Activated T-cell treated with anti-CD3 and anti-CD28 coated beads for 4 hours (primary cell): ENCODE data around the gene HTRA1.

Source experiments
- DNase-seq: peaks from one replicate; pipeline ENCODE4 v3.0.0-alpha.2; 2020

The HTRA1 gene

DNA sequence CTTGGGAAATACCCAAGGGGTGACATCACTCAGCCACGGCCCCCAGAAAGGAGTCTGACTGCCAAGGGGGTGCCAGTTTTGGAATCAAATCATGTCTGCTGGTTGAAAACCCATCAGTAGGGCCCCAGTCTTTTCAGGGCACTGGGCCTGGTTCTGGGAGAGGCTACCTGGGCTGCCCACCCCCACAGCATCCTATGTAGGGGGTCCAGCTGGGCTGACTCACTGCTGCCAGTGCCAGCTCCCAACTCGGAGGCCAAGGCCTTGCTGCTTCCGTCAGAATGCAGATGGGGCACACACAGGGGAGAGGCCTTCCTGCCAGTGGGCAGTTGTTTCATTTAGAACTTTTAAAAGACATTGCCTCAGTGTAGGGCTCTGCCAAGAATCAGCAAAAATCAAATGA, 59.7 kb downstream of the HTRA1 start:
- DNase-seq: no peak

DNA sequence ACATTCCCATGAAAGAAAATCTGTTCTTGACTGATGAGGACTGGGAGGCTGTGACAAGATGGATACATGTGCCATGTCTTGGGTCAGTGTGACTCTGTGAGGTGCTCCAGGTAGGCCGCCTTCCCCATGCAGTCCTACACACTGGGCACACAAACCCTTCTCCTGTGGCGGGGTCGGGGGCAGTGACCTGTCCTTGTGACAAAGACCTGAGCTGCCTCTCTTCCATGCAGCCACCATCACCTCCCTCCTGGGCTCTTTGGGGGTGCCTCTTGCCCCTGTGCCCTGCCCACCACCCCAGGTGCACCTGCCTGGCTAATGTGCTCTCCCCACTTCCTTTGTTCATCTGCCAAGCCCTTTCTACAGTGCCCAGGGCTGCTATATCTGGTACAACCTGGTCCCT, 63.5 kb downstream of the HTRA1 start:
- no peak for DNase-seq

DNA sequence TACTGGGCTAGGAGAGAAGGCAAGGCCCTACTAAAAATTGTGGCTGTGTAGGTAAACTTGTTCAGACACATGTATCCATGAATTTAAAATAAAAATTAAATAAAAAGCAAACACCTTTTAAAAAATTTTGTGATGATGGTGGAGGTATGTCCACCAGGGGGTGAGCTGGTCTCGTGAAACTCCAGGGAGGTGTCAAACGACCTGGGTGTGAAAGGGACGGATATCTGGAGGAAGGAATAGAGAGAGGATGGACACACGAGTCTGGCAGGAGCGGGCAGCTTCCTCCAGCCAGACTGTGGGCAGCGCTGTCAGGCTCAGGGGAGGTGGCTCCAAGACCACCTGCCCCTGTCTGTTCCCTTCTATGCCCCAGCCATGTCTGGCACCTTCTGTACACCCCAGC, 64.4 kb downstream of the HTRA1 start:
- DNase-seq: no peak

DNA sequence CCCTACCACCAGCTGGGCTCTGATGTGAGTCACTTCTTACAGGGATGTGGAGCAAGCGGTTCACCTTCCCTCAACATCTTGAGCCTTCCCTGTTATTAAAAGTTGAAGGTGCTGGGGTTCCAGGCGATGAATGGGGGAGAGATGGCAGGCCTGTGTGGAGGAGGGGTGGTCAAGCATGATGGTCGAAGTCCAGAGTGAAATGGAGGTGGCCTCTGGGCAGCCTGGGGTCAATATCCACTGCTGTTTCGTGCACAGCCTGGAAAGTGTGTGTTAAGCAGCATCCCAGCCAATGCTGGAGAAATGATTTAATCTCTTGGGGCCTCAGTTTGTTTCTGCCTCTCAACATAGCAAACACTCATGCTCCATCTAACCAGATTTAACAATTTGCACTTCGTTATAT, 65.5 kb downstream of the HTRA1 start:
- no peak for DNase-seq

DNA sequence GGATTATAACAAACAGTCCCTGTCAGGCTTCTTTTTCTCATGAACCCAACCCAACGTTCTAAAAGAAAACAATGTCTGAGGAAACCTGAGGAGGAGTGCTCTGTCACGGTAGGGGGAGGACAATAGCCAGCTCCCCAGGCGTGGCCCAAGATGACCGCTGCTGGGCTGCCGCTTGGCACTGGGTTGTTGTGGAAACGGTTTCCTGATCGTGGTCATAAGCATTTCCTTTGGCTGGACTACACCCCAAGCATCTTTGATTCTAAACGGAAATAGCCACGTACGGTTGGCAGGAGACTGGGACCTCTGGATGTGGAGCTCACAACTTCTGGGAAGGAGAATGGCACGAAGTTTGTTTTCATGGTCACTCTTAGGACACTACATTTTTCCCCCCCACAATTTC, 68.8 kb downstream of the HTRA1 start:
- DNase-seq: no peak

DNA sequence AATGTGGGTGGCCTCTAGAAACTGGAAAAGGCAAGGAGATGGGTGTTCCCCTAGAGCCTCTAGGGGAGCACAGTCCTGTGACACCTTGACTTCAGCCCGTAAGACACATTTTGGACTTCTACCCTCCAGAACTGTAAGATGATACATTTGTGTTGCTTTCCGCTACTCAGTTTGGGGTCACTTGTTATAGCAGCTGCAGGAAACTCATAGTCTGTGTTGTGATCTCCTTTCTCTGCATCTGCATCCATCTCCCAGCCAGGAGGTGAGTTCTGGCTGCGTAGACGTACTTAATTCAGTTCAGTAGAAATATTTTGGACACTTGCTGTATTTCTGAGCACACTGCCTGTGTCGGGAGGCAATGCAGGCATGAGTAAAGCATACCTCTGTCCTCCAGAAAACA, 69.9 kb downstream of the HTRA1 start:
- no peak for DNase-seq

DNA sequence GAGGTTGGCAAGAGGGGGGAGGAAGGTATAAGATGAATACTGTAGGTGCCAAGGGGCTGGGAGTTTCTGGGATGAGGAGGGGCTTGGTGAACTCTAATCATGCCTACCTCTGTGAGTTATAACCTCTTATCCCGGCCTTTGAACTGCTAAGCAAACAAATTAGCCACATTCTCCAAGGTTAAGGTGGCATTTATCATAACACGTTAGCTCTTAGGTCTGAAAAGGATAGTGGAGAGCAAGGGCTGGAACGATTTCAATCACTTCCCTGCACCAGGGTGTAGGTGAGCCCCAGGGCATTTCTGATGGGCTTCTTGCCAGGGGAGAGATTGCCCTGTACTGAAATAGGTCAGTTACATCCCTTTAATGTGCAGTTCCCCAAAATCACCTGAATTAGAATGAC, 70.6 kb downstream of the HTRA1 start:
- DNase-seq: no peak

DNA sequence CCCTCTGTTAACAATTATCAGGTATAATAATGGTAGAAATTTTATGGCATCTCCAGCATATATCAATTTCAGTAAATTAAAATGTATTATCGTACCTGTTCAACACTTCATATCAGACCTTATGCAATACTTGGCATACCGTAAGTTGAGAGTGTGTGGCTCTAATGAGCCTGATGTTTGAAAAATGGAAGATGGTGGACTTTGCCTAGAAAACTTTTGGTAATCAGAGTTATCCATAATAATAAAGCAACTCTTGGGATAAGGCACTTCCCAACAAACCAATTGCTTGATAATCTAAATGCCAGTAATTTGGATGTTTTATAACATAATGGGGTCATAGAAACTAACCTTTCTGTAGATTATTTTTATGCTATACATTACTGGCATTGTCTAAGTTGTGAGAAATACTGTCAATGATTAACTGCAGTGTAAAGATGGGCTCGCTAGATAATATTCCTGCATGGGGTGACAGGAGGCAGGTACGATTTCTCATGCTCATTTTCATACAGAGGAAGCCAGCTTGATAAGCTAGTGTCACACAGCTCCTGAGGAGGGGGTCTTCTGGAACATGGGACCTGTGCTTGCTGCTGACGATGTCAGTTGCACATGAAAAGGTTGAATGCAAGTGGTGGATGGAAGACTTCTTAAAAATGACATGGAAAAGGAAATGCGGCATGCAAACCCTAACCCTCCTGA, 71.4 kb downstream of the HTRA1 start:
- DNase-seq: no peak

DNA sequence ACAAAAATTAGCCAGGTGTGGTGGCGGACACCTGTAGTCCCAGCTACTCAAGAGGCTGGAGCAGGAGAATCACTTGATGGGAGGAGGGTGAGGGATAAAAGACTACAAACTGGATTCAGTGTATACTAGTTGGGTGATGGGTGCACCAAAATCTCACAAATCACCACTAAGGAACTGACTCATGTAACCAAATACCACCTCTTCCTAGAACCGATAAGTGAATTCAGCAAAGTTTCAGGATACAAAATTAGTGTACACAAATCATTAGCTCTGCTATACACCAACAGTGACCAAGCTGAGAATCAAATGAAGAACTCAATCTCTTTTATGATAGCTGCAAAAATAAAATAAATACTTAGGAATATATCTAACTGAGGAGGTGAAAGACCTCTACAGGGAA, 76.2 kb downstream of the HTRA1 start:
- no peak for DNase-seq

DNA sequence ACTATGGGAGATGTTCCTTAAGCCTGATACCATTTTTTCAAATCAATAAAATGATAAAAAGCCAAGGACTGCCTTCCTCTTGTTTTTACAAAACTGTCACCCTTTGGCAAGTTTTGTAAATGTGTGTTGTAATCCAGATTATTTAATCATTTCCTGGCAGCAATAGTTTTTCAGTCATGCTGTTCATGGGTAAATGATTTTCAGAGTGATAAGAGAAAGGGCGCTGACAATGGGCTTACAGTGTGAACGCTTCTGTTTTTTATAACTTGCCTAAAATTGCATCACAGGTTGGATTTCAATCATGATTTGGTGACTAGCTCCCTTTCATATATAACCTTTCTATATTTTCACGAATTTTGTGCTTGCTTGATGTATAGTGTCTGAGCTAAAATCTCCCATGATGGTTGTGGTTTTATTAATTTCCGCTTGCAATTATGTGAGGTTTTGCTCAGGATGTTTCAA, 80.2 kb downstream of the HTRA1 start:
- no peak for DNase-seq

DNA sequence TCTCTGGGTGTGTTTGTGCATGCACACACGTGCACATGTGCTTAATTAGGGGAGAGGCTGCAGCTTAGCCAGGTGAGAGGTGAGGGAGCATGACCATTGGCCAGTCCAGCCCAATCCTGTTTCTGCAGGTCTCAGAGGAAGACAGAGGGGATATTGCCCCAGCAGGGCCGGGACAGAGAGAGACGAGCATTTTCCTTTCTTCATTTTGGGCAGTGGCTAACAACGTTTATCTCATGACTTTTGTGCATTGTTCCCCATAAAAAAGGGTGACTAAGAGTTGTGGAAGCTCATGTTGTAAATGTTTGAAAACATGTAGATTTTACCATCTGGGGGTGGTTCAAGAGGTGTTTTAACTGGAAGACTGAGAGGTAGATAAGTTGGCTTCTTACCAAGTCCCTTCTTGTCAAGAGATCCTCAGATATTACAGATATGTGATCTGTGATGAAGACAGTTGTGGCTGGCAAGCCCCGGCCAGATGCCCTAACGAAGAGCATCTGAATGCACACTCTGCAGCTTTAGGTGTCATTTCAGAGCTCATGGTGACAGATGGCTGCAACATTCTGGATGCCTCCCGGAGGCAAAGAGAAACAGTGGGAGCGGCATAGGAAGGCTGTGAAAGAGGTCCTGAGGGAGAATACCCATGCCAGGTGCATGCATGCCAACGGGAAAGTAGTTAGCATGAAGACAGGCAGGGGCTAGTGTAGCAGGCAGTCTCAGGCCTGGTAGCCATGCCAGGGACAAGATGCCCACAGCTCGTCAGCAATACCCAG, 82.5 kb downstream of the HTRA1 start:
- DNase-seq: no peak

DNA sequence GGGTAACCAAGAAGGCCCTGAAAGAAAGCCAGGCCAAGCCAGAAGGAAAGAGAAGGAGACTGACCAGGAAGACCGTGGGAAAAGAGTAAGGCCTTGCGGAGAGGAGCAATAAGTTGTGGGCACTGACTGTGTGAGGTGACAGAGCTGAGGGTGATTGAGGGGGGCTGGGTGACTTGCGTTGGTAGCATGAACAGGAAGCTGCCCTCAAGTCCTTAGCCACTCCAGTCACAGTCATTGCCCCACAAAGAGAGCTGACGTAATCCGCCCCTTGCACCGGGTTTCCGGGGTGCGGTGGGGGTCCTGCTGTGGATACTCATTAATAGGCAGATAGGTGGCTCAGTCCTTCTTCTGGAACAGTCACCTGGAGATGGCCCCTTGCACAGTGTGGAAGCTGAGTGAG, 83.1 kb downstream of the HTRA1 start:
- DNase-seq: no peak

DNA sequence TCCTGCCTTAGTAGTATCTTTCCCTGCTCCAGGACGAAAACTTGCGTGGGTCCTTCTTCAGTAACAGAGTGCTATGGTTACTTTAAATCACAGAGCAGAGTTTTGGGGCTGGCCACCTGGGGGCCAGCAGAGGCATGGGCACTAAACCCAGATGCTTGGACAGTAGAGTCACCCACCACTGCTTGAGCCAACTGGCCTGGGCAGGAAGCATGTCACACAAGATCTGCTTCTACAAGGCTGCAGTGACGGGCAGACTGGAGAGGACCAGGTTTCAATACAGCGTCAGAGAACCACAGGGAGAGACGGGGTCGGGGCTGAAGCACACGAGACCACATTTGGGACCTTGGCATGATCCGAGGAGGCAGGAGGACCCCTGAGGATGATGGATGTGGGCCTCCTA, 84.9 kb downstream of the HTRA1 start:
- DNase-seq: no peak

DNA sequence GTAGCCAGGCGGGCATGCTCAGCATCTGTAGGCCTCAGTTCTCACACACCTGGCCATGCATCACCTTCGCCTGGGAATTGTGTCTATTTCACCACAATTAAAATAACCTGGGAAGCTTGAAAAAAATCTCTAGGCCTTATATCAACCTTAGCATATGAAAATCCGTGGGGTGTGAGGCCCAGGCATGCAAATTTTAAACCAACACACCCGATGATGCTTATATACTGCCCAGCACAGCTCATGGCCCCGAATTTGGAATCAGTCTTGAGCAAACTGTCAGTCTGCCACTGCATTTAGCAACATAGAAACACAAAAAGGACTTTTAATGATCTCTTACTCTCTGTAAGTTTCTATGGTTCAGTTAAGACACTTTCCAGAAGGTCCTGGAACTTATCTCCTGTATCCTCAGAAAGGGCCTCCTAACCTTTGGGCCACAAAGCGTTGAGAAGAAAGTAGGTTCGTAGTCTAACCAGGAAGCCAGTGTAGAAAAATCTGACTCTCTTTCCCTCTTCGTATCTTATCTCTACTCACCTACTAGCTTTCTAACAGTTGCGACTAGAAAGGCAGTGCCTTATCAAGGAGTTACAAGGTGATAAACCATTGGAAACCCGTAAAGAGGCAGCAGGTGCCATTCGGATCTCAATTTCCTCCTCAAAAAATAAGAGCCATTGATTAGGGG, 87.2 kb downstream of the HTRA1 start:
- DNase-seq: no peak

DNA sequence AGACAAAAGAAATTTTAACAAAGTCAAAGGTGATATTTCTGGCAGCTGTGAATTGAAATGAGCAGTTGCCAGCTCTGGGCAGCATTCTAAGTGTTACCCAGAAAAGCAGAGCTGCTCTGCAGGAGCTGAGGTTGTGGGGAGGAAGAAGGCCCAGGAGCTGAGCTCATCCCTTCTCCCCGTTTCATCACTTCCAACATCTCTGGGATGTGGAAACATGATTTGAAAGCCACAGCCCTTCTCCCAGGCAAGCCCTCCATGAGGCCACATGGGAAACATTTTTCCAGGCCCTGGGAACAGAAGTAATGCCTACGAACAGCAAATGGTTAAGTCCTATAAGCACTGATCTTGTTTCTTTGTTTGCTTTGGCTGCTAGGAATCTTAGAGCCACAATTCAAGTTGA, 88.3 kb downstream of the HTRA1 start:
- no peak for DNase-seq

DNA sequence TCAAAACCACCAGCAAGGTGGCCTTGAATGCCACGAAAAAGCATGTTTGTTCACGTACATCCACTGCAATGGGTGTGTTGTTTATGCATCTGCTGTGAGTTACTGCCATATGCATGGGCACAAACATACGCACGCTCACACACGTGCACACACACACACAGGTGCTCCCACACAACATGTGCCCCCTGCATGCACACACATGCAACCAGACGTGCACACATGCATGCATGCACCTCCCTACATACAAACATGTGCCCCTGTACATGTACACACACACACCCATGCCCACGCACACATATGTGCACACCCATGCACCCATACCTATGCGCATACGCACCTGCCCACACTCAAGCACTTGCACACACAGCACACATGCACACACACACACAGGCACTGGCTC, 89.1 kb downstream of the HTRA1 start:
- no peak for DNase-seq

DNA sequence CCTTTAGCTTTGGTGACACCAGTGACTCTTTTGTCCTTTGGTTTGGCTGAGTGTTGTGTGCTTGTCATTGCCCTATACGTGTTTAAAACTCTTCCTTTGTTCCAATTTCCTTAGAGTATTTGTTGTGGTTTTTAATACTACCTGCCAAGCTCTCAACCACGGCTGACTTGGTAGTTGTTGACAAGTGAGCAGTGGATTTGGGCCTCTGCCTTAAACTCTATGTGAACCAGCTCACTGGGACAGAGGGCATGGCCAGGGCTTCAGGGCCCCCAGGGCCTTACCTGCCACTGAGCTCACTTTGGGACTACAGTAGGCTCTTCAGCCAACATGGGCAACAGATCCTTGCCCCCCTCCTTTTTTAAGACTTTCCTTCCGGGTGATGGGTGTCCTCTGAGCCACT, 89.6 kb downstream of the HTRA1 start:
- DNase-seq: no peak

DNA sequence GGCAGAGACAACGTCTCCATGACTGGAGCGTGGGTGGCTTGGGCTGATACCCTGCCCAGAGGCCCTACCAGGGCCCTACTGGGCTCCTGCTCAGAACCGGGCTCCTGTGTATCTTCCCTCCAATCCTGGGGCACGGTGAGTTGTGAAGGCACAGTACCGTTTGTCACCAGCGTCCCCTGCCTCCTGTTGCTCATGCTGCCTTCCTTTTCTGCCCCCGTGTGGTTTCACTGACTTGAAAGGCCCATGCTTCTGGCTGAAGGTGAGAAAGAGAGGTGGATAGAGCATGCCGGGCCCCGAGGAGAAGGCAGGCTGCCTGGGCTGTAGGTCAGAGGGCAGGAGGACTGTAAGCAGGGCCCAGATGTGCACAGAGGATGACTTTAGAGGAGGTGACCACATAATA, 90.1 kb downstream of the HTRA1 start:
- peak; percentile 33 for DNase-seq

DNA sequence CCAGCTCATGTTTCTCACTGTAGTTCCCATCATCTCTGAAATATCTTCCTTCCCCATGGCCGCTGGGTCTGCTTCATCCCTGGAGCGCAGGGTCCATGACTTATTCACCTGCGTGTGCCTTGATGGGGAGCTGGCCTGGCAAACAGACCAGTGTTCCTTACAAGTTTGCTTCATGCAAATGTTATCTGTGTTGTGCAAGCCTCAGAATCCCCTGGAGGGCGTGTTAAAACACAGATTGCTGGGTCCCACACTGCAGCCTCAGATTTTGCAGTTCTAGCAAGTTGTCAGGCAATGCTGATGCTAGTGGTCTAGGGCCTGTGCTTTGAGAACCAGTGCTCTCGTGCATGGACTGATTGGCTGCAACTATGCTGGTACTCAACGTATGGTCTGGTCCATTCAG, 92.0 kb downstream of the HTRA1 start:
- no peak for DNase-seq

DNA sequence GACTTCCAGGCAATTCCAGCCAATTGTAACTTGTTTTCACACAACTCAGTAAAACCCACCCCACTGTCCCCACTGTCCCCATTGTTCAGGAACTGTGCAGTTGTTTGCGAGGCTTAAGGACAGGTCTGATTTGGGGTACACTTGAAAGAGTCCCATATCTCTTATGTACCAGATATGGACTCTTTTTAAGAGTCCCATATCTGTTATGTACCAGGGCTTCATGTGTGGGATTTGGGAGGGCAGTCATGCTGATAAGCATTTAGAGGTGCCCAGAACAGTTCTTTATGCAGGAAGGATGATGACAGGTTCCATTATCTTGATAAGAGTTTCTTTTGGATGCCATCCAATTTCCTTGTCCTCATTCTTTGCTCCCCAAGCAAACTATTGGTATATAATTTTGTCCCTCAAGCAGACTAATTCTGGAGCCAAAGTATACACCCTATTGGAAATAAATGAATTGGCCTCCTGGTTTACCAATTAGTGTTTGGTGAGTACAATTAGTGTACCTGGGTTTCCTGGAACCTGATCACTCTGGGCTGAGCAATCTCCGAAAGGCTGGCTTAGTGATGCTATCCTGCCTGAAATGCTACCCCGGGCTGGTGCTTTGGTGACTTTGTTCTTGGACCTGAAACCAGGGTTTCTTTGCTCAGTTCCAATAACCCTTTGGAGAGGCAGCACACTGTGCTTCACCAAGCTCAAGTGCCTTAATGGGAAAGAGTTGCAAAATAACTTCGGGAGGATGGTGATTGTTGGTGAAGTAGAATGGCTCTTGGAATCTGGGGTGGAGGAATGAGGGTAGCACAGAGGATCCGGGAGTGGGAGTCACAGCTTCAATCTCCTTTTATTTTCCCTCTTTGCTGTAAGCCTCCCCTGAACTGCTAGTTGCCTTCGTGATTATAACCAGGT, 93.0 kb downstream of the HTRA1 start:
- no peak for DNase-seq

DNA sequence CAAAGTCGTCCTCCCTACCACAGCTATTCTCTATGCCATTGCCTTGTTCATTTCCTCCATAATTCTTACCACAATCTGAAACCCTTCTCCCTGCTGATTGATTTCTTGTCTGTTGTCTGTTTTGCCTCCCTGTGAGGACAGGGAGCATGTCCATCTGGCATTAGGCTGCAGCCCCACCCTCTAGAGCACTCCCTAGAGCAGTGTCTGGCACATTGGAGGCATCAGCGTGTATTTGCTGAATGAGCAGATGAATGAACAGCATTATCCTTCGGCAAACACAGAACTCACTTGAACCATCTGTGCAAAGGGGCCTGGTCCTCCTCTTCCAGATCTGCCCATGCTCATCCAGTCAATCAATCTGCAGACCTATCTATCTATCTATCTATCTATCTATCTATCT, 94.1 kb downstream of the HTRA1 start:
- no peak for DNase-seq

DNA sequence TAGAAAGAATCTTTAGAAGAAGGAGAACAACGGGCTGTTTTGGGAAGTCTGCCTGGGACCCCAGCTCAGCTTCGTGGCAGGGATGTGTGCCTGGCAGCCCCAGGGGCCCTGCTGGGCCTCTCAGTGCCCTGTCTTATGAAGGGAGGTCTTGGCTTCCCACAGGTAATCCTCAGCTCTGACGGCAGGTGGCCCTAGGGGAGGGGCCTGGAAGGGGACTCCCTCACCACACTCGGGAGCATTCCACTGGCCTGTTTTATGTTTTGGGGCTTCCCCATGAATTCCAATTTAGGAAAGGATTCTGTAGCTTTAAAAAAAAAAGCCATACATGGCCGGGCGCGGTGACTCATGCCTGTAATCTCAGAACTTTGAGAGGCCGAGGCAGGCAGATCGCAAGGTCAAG, 96.2 kb downstream of the HTRA1 start:
- DNase-seq: no peak

DNA sequence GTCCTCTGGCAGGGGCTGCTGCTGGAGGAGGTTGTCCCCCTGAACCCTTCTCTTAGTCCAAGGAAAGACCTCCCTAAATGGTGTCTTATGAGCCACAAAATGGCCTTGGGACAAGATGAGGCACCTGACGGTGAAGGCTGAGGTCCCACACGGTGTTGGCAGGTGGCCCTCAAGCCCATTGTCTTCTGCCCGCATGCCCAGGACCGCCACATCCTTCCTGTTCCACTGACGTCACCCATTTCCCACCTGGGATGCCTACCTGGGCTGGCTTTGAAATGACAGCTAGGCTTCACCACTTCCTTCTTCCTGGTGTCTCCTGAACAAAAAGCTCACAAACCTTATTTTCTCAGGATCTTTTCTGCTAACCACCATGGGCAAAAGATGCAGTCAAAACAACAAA, 97.1 kb downstream of the HTRA1 start:
- no peak for DNase-seq
